Measurements from ENCODE around the gene BTK.

BTK gene

GRCh38 chrX:101383679-101384205 is 2.2 kb downstream of the BTK start:
- FAIRE-seq (no peak), DNase-seq (ENCODE audit: insufficient read length, low spot score) (no peak)
- no peak for TF ChIP-seq POLR2A (IDR thresholded peaks at IDR 0.05; ENCODE audit: low read depth, low read length)

- no peak for TF ChIP-seq POLR2A (IDR thresholded peaks at IDR 0.05; ENCODE audit: low read depth, low read length)
- DNase-seq (ENCODE audit: insufficient read length, low spot score) = no peak
- FAIRE-seq = no peak
Measured at GRCh38 chrX:101377547-101377946, 8.4 kb downstream of the BTK start.

- no peak for TF ChIP-seq POLR2A (IDR thresholded peaks at IDR 0.05; ENCODE audit: low read depth, low read length)
- DNase-seq (ENCODE audit: insufficient read length, low spot score) (no peak), FAIRE-seq (no peak)
Measured at GRCh38 chrX:101370888-101371504, 15.0 kb downstream of the BTK start.

- DNase-seq (ENCODE audit: insufficient read length, low spot score) (no peak), FAIRE-seq (no peak)
- no peak for TF ChIP-seq POLR2A (IDR thresholded peaks at IDR 0.05; ENCODE audit: low read depth, low read length)
Measured at GRCh38 chrX:101369687-101370086, 16.3 kb downstream of the BTK start.

- no peak for DNase-seq (ENCODE audit: insufficient read length, low spot score)
- TF ChIP-seq POLR2A (IDR thresholded peaks at IDR 0.05; ENCODE audit: low read depth, low read length) = no peak
- no peak for FAIRE-seq
Measured at GRCh38 chrX:101368800-101369199, 17.2 kb downstream of the BTK start.

- TF ChIP-seq POLR2A (IDR thresholded peaks at IDR 0.05; ENCODE audit: low read depth, low read length) = no peak
- DNase-seq (ENCODE audit: insufficient read length, low spot score) = no peak
- FAIRE-seq = no peak
Measured at GRCh38 chrX:101365301-101365795, 20.6 kb downstream of the BTK start.

GRCh38 chrX:101362757-101363156 is 23.2 kb downstream of the BTK start:
- FAIRE-seq = no peak
- TF ChIP-seq POLR2A (IDR thresholded peaks at IDR 0.05; ENCODE audit: low read depth, low read length) = no peak
- no peak for DNase-seq (ENCODE audit: insufficient read length, low spot score)

- no peak for FAIRE-seq
- TF ChIP-seq POLR2A (IDR thresholded peaks at IDR 0.05; ENCODE audit: low read depth, low read length) = no peak
- no peak for DNase-seq (ENCODE audit: insufficient read length, low spot score)
Measured at GRCh38 chrX:101362116-101362515, 23.9 kb downstream of the BTK start.

- no peak for DNase-seq (ENCODE audit: insufficient read length, low spot score)
- TF ChIP-seq POLR2A (IDR thresholded peaks at IDR 0.05; ENCODE audit: low read depth, low read length) = no peak
- no peak for FAIRE-seq
Measured at GRCh38 chrX:101360390-101360789, 25.6 kb downstream of the BTK start.

- no peak for TF ChIP-seq POLR2A (IDR thresholded peaks at IDR 0.05; ENCODE audit: low read depth, low read length)
- FAIRE-seq (no peak), DNase-seq (ENCODE audit: insufficient read length, low spot score) (no peak)
Measured at GRCh38 chrX:101359966-101360365, 26.0 kb downstream of the BTK start.

GRCh38 chrX:101357166-101357795 is 28.7 kb downstream of the BTK start:
- no peak for TF ChIP-seq POLR2A (IDR thresholded peaks at IDR 0.05; ENCODE audit: low read depth, low read length)
- DNase-seq (ENCODE audit: insufficient read length, low spot score) (no peak), FAIRE-seq (no peak)

- DNase-seq (ENCODE audit: insufficient read length, low spot score) (no peak), FAIRE-seq (no peak)
- TF ChIP-seq POLR2A (IDR thresholded peaks at IDR 0.05; ENCODE audit: low read depth, low read length) = no peak
Measured at GRCh38 chrX:101349193-101349562, 36.8 kb downstream of the BTK start.

GRCh38 chrX:101348452-101349192 is 37.4 kb downstream of the BTK start, which contains the start of gene TIMM8A:
Gene TIMM8A, minus strand, starts transcription at chrX:101348742. Its CDS starts 78 bp downstream, at chrX:101348664.
- DNase-seq (ENCODE audit: insufficient read length, low spot score) (peak; percentile 61), FAIRE-seq (peak; percentile 83)
- TF ChIP-seq POLR2A (IDR thresholded peaks at IDR 0.05; ENCODE audit: low read depth, low read length) = peak; percentile 83

GRCh38 chrX:101347859-101348451 is 38.0 kb downstream of the BTK start:
- no peak for TF ChIP-seq POLR2A (IDR thresholded peaks at IDR 0.05; ENCODE audit: low read depth, low read length)
- DNase-seq (ENCODE audit: insufficient read length, low spot score) (no peak), FAIRE-seq (no peak)

Measured in H54 (cell line).